ENCODE data around the gene ZNF140. TPM values are rescaled to one million over a fixed set of nuclear protein-coding genes. Genes with fewer than 3 reads are reported as not detected.

The ZNF140 gene
- total RNA-seq, 1 donor from 2014 or later = 75.8 TPM

DNA sequence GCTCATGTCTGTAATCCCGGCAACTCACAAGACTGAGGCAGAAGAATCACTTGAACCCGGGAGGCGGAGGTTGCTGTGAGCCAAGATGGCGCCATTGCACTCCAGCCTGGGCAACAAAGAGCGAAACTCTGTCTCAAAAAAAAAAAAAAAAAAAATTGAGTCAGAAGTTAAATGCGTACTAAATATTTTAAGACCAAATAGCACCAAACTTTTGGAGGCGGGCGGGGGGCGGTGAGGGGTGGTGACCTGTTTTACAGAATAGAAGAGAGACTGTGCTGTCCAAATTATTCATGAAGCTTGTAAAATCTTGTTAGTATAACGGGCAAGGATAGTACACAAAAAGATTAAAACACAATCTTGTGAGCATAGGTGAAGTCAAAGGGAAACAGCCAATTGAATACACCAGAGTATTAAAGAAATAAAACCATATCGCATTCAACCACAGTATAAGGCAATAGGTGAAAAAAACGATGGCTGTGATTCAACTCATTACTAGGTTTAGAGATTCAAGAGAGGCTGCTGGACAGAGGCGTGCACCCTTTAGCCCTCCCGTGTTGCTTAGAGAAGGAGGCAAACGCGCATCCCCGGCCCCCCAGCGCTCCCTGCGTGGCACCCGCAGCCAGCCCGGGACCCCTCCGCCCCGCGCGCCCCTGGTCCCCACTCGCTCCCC, 48.8 kb downstream of the ZNF140 start:
- no peak for DNase-seq (ENCODE audit: low spot score in 2 of 2)
- no peak for FAIRE-seq

DNA sequence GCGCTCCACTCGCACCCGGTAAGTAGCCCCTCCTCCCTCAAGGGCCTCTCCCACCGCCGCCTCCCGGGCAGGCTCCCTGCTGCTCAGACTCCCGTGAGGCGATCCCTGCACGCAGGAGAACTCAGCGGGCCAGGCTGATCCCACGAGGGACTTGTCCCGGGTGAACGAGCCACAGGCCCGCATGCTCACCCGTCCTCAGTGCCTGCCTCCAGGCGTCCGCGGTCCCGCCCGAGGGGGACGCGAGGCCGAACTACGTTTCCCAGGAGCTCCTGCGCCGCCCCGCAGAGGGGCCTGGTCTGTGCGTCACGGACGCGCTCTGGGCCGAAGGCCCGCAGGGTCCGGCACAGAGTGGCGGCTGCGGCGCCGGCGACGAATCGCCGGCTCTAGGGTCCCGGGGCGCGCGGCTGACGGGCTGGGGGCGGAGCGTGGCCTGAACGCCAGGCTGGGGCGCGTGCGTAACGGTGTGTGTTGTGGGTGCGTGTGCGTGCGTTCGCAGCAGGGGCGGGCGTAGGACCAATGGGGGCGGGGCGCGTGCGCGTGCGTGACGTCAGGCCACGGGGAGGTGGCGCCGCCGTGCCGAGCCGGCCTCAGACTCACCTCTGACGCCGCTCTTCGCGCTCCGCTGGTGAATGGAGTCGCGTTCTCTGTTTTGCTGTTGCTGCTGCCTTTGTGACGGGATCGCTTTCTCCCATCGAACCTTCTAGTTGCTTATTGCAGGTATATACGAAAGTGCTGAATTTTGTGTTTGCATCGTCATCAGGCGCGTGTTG, 49.5 kb downstream of the ZNF140 start, which contains the start of the genes ZNF10 and ZNF891:
TSS of gene ZNF10 (plus strand) at position 590 of the 770 bp plus-strand sequence. CDS start 13,866 bp downstream, outside the sequence.
TSS of gene ZNF891 (minus strand) at position 237 of the 770 bp plus-strand sequence. CDS start 8,356 bp downstream, outside the sequence.
- FAIRE-seq (no peak), DNase-seq (ENCODE audit: low spot score in 2 of 2) (peak; percentile 84 to 87)

DNA sequence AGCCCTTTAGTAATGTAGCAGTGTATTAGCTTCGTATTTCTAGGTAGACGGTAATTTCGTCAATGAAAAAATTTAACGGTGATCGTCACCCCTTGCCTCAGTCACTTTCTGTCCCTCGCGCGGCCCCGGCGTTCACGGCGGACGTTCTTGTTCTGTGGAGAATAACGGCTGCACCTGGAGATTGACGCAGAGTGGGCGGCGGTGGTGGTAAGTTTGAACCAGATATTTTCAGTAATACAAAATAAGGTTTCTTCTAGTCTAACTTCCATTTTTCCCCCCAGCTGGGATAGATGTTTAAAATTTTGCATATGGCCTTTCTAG, 50.0 kb downstream of the ZNF140 start:
- DNase-seq (ENCODE audit: low spot score in 2 of 2) = peak; percentile 4 to 14
- FAIRE-seq = no peak

DNA sequence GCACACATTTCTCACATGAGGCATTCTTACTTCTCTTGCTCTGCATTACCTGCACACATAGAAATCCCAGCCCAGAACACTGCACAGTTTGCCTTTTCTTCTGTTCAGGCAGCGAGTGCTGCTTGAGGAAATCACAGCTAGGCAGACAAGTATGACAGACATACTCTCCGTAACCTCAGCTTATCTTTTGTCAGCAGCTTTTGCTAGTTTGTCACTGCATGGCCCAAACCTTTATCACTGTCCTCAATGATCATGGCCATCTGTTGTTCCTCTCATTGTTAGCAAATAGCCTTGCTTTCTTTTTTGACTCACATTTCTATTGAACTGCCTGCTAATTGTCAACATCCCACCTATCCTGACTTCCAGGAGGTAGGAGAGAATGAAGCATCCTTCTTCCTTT, 55.0 kb downstream of the ZNF140 start:
- DNase-seq (ENCODE audit: low spot score in 2 of 2) (no peak), FAIRE-seq (no peak)

DNA sequence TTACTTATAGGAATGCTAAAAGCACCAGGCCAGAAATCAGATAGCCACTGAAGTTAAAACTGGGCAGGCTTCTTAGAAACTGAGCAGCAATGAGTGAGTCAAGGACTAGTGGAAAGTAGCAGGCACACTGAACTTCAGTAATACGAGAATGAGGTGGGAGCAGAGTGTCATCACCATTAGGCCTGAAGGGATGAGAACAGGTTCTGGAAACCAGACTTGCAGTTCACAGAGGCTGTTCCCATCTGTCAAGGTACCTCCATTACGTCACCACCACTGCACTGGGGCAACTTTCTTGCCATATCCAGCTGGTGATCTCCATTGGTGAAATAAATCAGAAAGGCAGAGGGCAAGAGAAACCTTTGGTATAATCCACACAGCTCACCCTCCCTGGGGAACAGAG, 65.3 kb downstream of the ZNF140 start:
- no peak for FAIRE-seq
- no peak for DNase-seq (ENCODE audit: low spot score in 2 of 2)

DNA sequence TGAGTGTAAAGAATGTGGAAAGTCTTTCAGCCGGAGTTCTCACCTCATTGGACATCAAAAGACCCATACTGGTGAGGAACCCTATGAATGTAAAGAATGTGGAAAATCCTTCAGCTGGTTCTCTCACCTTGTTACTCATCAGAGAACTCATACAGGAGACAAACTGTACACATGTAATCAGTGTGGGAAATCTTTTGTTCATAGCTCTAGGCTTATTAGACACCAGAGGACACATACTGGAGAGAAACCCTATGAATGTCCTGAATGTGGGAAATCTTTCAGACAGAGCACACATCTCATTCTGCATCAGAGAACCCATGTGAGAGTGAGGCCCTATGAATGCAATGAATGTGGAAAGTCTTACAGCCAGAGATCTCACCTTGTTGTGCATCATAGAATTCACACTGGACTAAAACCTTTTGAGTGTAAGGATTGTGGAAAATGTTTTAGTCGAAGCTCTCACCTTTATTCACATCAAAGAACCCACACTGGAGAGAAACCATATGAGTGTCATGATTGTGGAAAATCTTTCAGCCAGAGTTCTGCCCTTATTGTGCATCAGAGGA, 75.5 kb downstream of the ZNF140 start:
- FAIRE-seq = no peak
- no peak for DNase-seq (ENCODE audit: low spot score in 2 of 2)

Other genes starting within 250 kb of the ZNF140 start
- gene CHFR, start 193.3 kb upstream of the ZNF140 start, total RNA-seq = 31.4 TPM
- gene ZNF605, start 124.6 kb upstream of the ZNF140 start, total RNA-seq = 18.8 TPM
- gene ZNF26, start 94.6 kb upstream of the ZNF140 start, total RNA-seq = 14.3 TPM
- gene ZNF84, start 43.4 kb upstream of the ZNF140 start, total RNA-seq = 120 TPM
- 6.9 TPM for gene ZNF891, start 49.4 kb downstream of the ZNF140 start, total RNA-seq
- 32.6 TPM for gene ZNF10, start 49.7 kb downstream of the ZNF140 start, total RNA-seq
- 27.3 TPM for gene ZNF268, start 100.6 kb downstream of the ZNF140 start, total RNA-seq
- gene ANHX, start 155.0 kb downstream of the ZNF140 start, total RNA-seq = not detected

All from frontal cortex (tissue), 4 donors.